ENCODE measurements around the gene TPP2.

DNA sequence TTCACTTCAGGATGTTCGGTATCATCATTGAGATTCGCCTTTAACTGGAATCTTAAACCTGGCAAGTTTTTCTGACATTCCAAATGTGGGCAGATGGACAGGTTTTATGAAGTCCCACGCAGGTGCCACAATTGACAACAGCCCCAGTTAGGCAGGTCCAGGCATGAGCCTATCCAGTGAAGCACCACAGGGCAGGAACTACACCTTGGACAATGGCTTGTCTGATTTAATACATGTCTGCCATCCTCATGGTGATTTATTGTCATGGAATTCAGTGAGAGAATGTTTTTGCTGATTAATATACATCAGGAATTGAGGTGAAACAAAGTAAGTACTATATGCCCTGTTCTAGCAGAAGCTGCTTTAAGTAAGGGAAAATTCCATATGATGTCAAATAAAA lies 10.2 kb upstream of the TPP2 start:
- TF ChIP-seq, protein P1, sequence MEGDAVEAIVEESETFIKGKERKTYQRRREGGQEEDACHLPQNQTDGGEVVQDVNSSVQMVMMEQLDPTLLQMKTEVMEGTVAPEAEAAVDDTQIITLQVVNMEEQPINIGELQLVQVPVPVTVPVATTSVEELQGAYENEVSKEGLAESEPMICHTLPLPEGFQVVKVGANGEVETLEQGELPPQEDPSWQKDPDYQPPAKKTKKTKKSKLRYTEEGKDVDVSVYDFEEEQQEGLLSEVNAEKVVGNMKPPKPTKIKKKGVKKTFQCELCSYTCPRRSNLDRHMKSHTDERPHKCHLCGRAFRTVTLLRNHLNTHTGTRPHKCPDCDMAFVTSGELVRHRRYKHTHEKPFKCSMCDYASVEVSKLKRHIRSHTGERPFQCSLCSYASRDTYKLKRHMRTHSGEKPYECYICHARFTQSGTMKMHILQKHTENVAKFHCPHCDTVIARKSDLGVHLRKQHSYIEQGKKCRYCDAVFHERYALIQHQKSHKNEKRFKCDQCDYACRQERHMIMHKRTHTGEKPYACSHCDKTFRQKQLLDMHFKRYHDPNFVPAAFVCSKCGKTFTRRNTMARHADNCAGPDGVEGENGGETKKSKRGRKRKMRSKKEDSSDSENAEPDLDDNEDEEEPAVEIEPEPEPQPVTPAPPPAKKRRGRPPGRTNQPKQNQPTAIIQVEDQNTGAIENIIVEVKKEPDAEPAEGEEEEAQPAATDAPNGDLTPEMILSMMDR (IDR thresholded peaks at IDR 0.05), result no peak
- TF ChIP-seq POLR2A (IDR thresholded peaks at IDR 0.05), result no peak

Data from esophagus squamous epithelium (tissue), 4 donors.